ENCODE data around the gene NDUFB10. TPM values are rescaled to one million over a fixed set of nuclear protein-coding genes. Genes with fewer than 3 reads are reported as not detected.

The NDUFB10 gene
- total RNA-seq, result 100 to 1,000 TPM in 1 of 2 donors, 10 to 100 TPM in 1; 95.0 to 103 TPM

- peak; percentile 89 to 96 for ATAC-seq
- H3K27ac Mint-ChIP-seq, result peak within 1 kb of the TSS; percentile 89 to 94
- no peaks in the 10 kb centered on the region for H3K9me3 Mint-ChIP-seq
- peak; percentile 95 for DNase-seq (ENCODE audit: low spot score)
- H3K4me3 Mint-ChIP-seq, result peak within 1 kb of the TSS; percentile 100
- no peaks in the 10 kb centered on the region for H3K27me3 Mint-ChIP-seq
- peaks cover 28 to 32% of the 10 kb centered on the region in 2 donors for H3K4me1 Mint-ChIP-seq (ENCODE audit: low read depth in 2 of 2)
- peaks cover 19% of the 10 kb centered on the region for H3K36me3 Mint-ChIP-seq
Measured at GRCh38 chr16:1959269-1960039, at the start of gene NDUFB10. Gene NDUFB10 (plus strand): TSS chr16:1959538. CDS start chr16:1959625, 87 bp downstream.

GRCh38 chr16:1909561-1910231 lies 49.6 kb upstream of the NDUFB10 start:
- Mint-ChIP-seq H3K4me3 (no peak overlapping the region), H3K4me1 (ENCODE audit: low read depth in 2 of 2) (no peaks in the 10 kb centered on the region), H3K27ac (no peak overlapping the region), H3K9me3 (no peaks in the 10 kb centered on the region), H3K27me3 (peaks cover 5 to 7% of the 10 kb centered on the region in 2 donors), H3K36me3 (no peaks in the 10 kb centered on the region)
- DNase-seq (ENCODE audit: low spot score) (no peak), ATAC-seq (no peak)

DNA sequence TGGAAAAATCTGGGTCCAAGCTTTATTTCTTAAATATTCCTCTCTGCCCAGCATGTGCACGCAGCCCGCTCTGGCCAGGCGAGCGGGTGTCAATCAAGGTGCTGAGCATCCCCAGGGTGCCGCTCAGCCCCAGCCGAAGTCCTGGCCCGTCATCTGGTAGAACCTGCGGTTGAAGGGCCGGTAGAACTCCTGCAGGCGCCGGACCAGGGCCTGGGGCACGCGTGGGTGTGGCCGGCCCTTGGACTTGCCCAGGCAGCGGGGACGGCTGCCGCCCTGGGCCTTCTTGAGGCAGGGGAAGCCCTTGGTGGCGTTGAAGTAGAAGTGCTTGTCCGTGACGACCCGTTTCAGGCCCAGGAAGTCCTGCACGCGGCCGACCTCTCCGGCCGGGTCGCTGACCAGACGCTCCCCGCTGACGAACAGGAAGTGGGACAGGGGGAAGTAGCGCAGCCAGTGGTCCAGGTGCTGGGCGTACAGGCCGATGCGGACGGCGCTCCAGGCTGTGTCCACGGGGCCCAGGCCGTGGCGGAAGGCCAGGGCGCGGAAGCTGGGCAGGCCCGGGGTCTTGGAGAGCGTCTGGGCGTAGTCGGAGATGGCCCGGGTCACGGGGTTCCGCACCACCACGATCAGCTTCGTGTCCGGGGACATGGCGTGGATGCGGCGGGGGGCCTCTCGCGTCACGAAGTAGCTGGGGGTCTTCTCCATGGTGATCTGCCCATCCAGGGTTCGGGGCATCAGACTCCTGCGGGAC lies 47.7 kb upstream of the NDUFB10 start:
- no peak overlapping the region for H3K27ac Mint-ChIP-seq
- no peaks in the 10 kb centered on the region for H3K4me1 Mint-ChIP-seq (ENCODE audit: low read depth in 2 of 2)
- no peaks in the 10 kb centered on the region for H3K9me3 Mint-ChIP-seq
- no peak for DNase-seq (ENCODE audit: low spot score)
- H3K36me3 Mint-ChIP-seq, result no peaks in the 10 kb centered on the region
- H3K27me3 Mint-ChIP-seq, result peaks cover 17 to 24% of the 10 kb centered on the region in 2 donors
- ATAC-seq, result no peak
- no peak overlapping the region for H3K4me3 Mint-ChIP-seq

GRCh38 chr16:1912215-1912543 lies 47.2 kb upstream of the NDUFB10 start:
- H3K36me3 Mint-ChIP-seq, result no peaks in the 10 kb centered on the region
- DNase-seq (ENCODE audit: low spot score) (no peak), ATAC-seq (no peak)
- no peak overlapping the region for H3K27ac Mint-ChIP-seq
- H3K9me3 Mint-ChIP-seq, result no peaks in the 10 kb centered on the region
- H3K27me3 Mint-ChIP-seq, result peaks cover 21 to 29% of the 10 kb centered on the region in 2 donors
- no peak overlapping the region for H3K4me3 Mint-ChIP-seq
- no peaks in the 10 kb centered on the region for H3K4me1 Mint-ChIP-seq (ENCODE audit: low read depth in 2 of 2)

DNA sequence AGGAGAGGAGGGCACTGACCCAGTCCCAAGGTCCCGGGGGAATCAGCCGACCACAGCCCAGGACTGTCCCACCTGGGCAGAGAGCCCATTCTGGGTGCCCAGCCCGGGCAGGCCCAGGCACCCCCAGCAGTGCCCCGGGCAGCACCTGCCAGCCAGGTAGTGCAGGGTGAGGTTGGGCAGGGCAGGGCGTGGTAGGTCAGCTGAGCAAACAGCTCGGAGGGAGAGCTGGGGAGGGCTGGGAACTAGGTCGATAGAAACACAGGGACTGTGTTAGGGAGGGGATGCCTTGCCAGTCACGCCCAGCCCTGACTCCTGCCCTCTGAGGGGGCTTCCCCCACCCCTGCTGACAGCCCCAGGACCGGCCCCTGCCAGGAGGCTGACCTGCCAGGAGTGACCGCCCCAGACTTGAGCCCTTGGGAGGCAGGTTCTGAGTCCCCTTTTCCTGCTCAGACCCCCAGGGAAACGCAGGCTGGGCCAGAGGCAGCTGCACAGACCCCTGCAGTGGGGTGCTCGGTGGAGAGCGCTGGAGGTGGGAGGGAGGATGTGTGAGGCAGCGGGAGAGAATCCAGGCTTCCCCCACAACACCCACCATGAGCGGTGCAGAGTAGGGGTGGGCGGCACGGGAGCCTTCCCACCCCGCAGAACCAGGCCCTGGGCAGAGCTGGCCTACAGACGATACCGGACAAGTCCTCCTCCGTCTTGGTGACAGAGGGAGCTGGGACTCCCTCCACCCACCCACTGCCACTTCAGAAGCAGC lies 45.8 kb upstream of the NDUFB10 start:
- H3K9me3 Mint-ChIP-seq, result no peaks in the 10 kb centered on the region
- ATAC-seq, result no peak
- H3K4me1 Mint-ChIP-seq (ENCODE audit: low read depth in 2 of 2), result no peaks in the 10 kb centered on the region
- H3K4me3 Mint-ChIP-seq, result no peak overlapping the region
- no peak overlapping the region for H3K27ac Mint-ChIP-seq
- no peaks in the 10 kb centered on the region for H3K36me3 Mint-ChIP-seq
- DNase-seq (ENCODE audit: low spot score), result no peak
- peaks cover 21 to 28% of the 10 kb centered on the region in 2 donors for H3K27me3 Mint-ChIP-seq

DNA sequence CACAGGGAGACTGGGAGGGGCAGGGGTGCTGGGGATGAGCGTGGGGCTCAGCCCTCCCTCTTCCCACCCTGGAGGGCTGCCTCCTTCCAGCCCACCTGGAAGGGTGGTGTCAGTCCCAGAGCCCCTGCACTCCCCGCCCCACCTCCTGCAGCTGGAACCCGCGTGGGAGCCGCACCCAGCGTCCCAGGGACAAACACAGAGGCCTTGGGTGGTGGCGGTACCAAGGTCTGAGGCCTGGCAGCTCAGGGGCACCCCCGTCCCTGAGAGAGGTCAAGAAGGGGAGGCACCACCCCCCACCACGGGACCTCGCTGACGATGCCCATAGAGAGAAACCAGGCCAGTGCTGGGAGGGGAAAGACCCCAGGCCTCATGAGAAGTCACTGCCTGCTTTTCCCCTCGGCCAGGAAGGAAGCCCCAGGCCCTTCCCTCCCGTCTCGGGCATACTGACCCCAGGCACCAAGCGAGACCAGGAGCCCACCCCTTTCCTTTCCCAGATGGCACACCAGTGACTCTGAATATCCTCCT lies 45.2 kb upstream of the NDUFB10 start:
- Mint-ChIP-seq H3K36me3 (no peaks in the 10 kb centered on the region), H3K4me3 (no peak overlapping the region), H3K4me1 (ENCODE audit: low read depth in 2 of 2) (no peaks in the 10 kb centered on the region), H3K27me3 (peaks cover 19 to 25% of the 10 kb centered on the region in 2 donors), H3K9me3 (no peaks in the 10 kb centered on the region), H3K27ac (no peak overlapping the region)
- ATAC-seq, result no peak
- no peak for DNase-seq (ENCODE audit: low spot score)

DNA sequence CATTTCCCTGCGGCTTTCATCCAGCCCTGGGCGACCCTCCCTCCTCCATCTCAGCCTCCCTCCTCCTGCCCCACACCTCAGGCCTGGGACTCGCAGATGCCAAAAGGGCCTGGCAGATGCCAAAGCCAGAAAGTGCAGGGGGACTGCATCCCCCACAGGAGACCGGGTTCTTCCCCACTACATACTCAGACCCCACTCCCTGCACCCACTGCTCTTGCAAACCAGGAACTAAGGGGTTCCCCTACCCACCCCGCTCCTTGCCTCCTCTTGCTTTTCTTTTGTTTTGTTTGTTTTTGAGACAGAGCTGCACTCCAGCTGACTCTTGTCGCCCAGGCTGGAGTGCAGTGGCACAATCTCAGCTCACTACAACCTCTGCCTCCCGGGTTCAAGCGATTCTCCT lies 44.4 kb upstream of the NDUFB10 start:
- DNase-seq (ENCODE audit: low spot score) (no peak), ATAC-seq (no peak)
- H3K4me3 Mint-ChIP-seq, result no peak overlapping the region
- no peaks in the 10 kb centered on the region for H3K9me3 Mint-ChIP-seq
- no peaks in the 10 kb centered on the region for H3K36me3 Mint-ChIP-seq
- no peak overlapping the region for H3K27ac Mint-ChIP-seq
- peaks cover 19 to 25% of the 10 kb centered on the region in 2 donors for H3K27me3 Mint-ChIP-seq
- no peaks in the 10 kb centered on the region for H3K4me1 Mint-ChIP-seq (ENCODE audit: low read depth in 2 of 2)

DNA sequence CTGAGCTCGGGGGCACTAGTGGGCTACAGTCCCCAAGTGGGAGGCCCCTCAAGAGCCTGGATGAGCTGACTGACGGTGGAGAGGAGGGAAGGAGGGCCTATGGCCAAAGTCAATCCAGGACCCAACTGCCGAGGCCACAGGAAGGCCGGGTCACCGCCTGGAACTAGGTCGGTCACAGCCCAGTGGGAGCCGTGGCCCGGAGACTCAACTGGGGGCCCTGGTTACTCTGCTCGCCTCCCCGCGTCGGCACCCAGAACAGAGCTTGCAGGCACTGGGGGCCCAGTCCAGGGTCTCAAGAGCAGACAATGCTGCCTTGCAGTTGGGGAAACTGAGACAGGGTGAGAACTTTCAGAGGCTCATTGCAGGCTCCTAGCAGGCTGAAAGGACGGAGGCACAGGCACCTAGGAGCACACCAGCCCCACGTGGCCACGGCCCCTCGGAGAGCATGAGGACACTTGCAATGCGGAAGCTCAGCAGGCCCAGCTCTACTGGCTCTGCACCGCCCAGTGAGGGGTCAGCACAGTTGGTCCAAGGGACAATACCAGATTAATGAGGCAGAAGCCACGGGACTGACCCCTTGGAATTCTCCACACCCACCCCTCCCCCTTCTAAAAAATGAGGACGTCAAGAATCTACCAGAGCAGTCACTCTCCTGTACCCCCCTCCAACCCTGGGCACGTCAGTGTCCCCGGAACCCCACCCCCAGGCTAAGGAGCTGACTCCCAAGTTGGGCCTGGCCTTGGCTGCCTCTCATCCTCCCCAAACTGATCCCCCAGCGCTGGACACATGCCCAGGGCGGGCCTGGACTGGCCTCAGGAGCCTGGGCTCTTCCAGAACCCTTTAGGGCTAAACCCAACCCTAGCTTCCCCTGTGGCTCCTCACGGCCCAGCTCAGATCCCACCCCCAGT lies 43.4 kb upstream of the NDUFB10 start:
- H3K4me3 Mint-ChIP-seq, result no peak overlapping the region
- no peaks in the 10 kb centered on the region for H3K36me3 Mint-ChIP-seq
- H3K9me3 Mint-ChIP-seq, result no peaks in the 10 kb centered on the region
- DNase-seq (ENCODE audit: low spot score), result no peak
- no peak for ATAC-seq
- peaks cover 26 to 31% of the 10 kb centered on the region in 2 donors for H3K27me3 Mint-ChIP-seq
- H3K4me1 Mint-ChIP-seq (ENCODE audit: low read depth in 2 of 2), result no peaks in the 10 kb centered on the region
- H3K27ac Mint-ChIP-seq, result no peak overlapping the region

DNA sequence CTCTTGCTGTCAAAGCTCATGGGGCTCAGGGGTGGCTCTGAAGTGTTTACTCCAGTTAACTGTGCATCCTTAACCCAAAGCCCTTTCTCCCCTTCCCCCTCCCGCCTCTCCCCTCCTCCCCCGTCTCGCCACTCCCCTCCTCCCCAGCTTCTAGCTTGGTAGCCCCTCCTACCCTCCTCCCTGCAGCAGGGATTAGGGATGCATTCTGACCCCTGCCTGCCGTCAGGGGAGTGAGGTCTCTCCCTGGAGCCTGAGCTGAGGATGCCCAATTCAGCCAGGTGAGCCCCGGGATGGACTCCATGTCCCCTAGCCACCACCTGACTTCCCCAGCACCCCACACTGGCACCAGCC lies 42.7 kb upstream of the NDUFB10 start:
- peaks cover 32 to 38% of the 10 kb centered on the region in 2 donors for H3K27me3 Mint-ChIP-seq
- DNase-seq (ENCODE audit: low spot score) (no peak), ATAC-seq (no peak)
- no peaks in the 10 kb centered on the region for H3K9me3 Mint-ChIP-seq
- no peaks in the 10 kb centered on the region for H3K4me1 Mint-ChIP-seq (ENCODE audit: low read depth in 2 of 2)
- H3K27ac Mint-ChIP-seq, result no peak overlapping the region
- no peaks in the 10 kb centered on the region for H3K36me3 Mint-ChIP-seq
- no peak overlapping the region for H3K4me3 Mint-ChIP-seq

- DNase-seq (ENCODE audit: low spot score) (no peak), ATAC-seq (no peak)
- no peaks in the 10 kb centered on the region for H3K9me3 Mint-ChIP-seq
- no peak overlapping the region for H3K4me3 Mint-ChIP-seq
- H3K27ac Mint-ChIP-seq, result no peak overlapping the region
- no peaks in the 10 kb centered on the region for H3K36me3 Mint-ChIP-seq
- peaks cover 32 to 39% of the 10 kb centered on the region in 2 donors for H3K27me3 Mint-ChIP-seq
- H3K4me1 Mint-ChIP-seq (ENCODE audit: low read depth in 2 of 2), result no peaks in the 10 kb centered on the region
Measured at GRCh38 chr16:1917056-1917664, 42.2 kb upstream of the NDUFB10 start.

- ATAC-seq, result no peak
- H3K4me1 Mint-ChIP-seq (ENCODE audit: low read depth in 2 of 2), result no peaks in the 10 kb centered on the region
- no peaks in the 10 kb centered on the region for H3K36me3 Mint-ChIP-seq
- DNase-seq (ENCODE audit: low spot score), result no peak
- peaks cover 37 to 45% of the 10 kb centered on the region in 2 donors for H3K27me3 Mint-ChIP-seq
- H3K9me3 Mint-ChIP-seq, result no peaks in the 10 kb centered on the region
- H3K4me3 Mint-ChIP-seq, result no peak overlapping the region
- H3K27ac Mint-ChIP-seq, result no peak overlapping the region
Measured at GRCh38 chr16:1917665-1918350, 41.5 kb upstream of the NDUFB10 start.

Data from natural killer cell treated with Interleukin-12 subunit alpha and Interleukin-12 subunit beta and Interleukin-15 and Interleukin-18, amount 100 ng/mL, for 72 hours (primary cell).